Neural cell (in vitro differentiated cells): Measurements from ENCODE around the gene TMEM164. TPM values are rescaled to one million over a fixed set of nuclear protein-coding genes. Genes with fewer than 3 reads are reported as not detected.

Source experiments
- H2AFZ ChIP-seq: fragments of 200-600, 300-800 bp; sonication (generic), shearing (Covaris generic); 2 replicates; pipeline ENCODE4 v1.6.0; 2014; ENCODE audit warnings: low read depth, mild to moderate bottlenecking, antibody characterized with exemption, low read length, moderate library complexity
- H3F3A ChIP-seq: fragments of 200-600 bp; shearing (Covaris generic); 2 replicates; pipeline ENCODE4 v1.6.1; 2016; ENCODE audit warnings: mild to moderate bottlenecking, moderate library complexity, mixed read lengths, antibody characterized with exemption, low read length; ENCODE audit not compliant: insufficient read depth, poor library complexity, severe bottlenecking
- H3K27ac ChIP-seq: fragments of 200-600, 300-800 bp; sonication (generic), shearing (Covaris generic); 2 replicates; pipeline ENCODE4 v1.5.1; 2014; ENCODE audit warnings: mild to moderate bottlenecking, low read length, moderate library complexity
- H3K27me3 ChIP-seq: fragments of 300-800, 200-600 bp; sonication (generic), shearing (Covaris generic); 2 replicates; pipeline ENCODE4 v1.6.0; 2014; ENCODE audit warnings: mild to moderate bottlenecking, low read depth, low read length, moderate library complexity; ENCODE audit not compliant: insufficient read depth
- H3K36me3 ChIP-seq: fragments of 300-800, 200-600 bp; sonication (generic), shearing (Covaris generic); 2 replicates; pipeline ENCODE4 v1.5.1; 2014; ENCODE audit warnings: mild to moderate bottlenecking, antibody characterized with exemption, low read length, moderate library complexity; ENCODE audit not compliant: insufficient read depth
- H3K4me2 ChIP-seq: fragments of 300-800, 200-600 bp; sonication (generic), shearing (Covaris generic); 2 replicates; pipeline ENCODE4 v1.6.0; 2014; ENCODE audit warnings: mild to moderate bottlenecking, low read length
- H3K4me3 ChIP-seq: fragments of 300-800, 200-600 bp; sonication (generic), shearing (Covaris generic); 2 replicates; pipeline ENCODE4 v1.5.1; 2014; ENCODE audit warnings: mild to moderate bottlenecking, low read length, moderate library complexity
- H3K79me2 ChIP-seq: fragments of 200-600 bp; shearing (Covaris generic); replicated peaks from 2 replicates; pipeline ENCODE4 v1.6.0; 2014; ENCODE audit warnings: mild to moderate bottlenecking, low read length, moderate library complexity; ENCODE audit not compliant: insufficient read depth
- H3K9ac ChIP-seq: fragments of 300-800, 200-600 bp; sonication (generic), shearing (Covaris generic); 2 replicates; pipeline ENCODE4 v1.6.1; 2016; ENCODE audit warnings: mild to moderate bottlenecking, low read length, mixed read lengths
- H3K9me2 ChIP-seq: fragments of 200-600 bp; shearing (Covaris generic); 2 replicates; pipeline ENCODE4 v1.6.1; 2016; ENCODE audit warnings: mild to moderate bottlenecking, low read length, mixed read lengths; ENCODE audit not compliant: insufficient read depth
- H3K9me3 ChIP-seq: fragments of 200-600, 300-800 bp; sonication (generic), shearing (Covaris generic); 2 replicates; pipeline ENCODE4 v1.6.1; 2016; ENCODE audit warnings: mild to moderate bottlenecking, mixed run types, low read length, moderate library complexity, mixed read lengths
- H4K20me1 ChIP-seq: fragments of 200-600 bp; shearing (Covaris generic); 2 replicates; pipeline ENCODE4 v1.6.1; 2016; ENCODE audit warnings: mild to moderate bottlenecking, mixed run types; ENCODE audit not compliant: insufficient read depth
- EP300 ChIP-seq: fragments of 450-650 bp; conservative IDR thresholded peaks from 2 replicates; pipeline ENCODE4 v1.6.1; 2014; ENCODE audit warnings: antibody characterized with exemption, mild to moderate bottlenecking, moderate library complexity; ENCODE audit not compliant: poor library complexity, severe bottlenecking
- EZH2 ChIP-seq: fragments of 200-600, 300-800 bp; shearing (Covaris generic), sonication (generic); IDR thresholded peaks from 2 replicates; pipeline ENCODE4 v1.6.1; 2014; ENCODE audit warnings: antibody characterized with exemption, low read length, borderline replicate concordance, mild to moderate bottlenecking; ENCODE audit not compliant: insufficient read depth, poor library complexity, severe bottlenecking
- MXI1 ChIP-seq: fragments of 450-650 bp; conservative IDR thresholded peaks from 2 replicates; pipeline ENCODE4 v1.6.1; 2014; ENCODE audit warnings: antibody characterized with exemption, mild to moderate bottlenecking; ENCODE audit not compliant: poor library complexity, severe bottlenecking
- POLR2AphosphoS5 ChIP-seq: IDR thresholded peaks from 2 replicates; pipeline ENCODE4 v1.6.1; 2012
- RAD21 ChIP-seq: fragments of 450-650 bp; conservative IDR thresholded peaks from 2 replicates; pipeline ENCODE4 v1.6.1; 2014; ENCODE audit warnings: antibody characterized with exemption, mild to moderate bottlenecking, moderate library complexity
- SMC3 ChIP-seq: fragments of 450-650 bp; conservative IDR thresholded peaks from 2 replicates; pipeline ENCODE4 v1.6.1; 2014; ENCODE audit warnings: antibody characterized with exemption, mild to moderate bottlenecking, moderate library complexity; ENCODE audit not compliant: poor library complexity
- TAF1 ChIP-seq: IDR thresholded peaks from 2 replicates; pipeline ENCODE4 v1.6.1; 2012; ENCODE audit warnings: low read depth
- polyA plus RNA-seq: library from polyadenylated mRNA; depleted of rRNA; stranded (reverse); fragments of >200 nt; gene quantifications from 2 replicates; pipeline ENCODE4 v1.2.3, GENCODE V29; 2014
- TF ChIP-seq, protein P1 (sequence below): fragments of 450-650 bp; IDR thresholded peaks from 2 replicates; pipeline ENCODE4 v1.5.1; 2014; ENCODE audit warnings: antibody characterized with exemption, mild to moderate bottlenecking, moderate library complexity; ENCODE audit not compliant: poor library complexity, severe bottlenecking
- TF ChIP-seq, protein P2 (sequence below): IDR thresholded peaks from 2 replicates; pipeline ENCODE4 v1.6.1; 2012; ENCODE audit warnings: borderline replicate concordance

Gene TMEM164
- polyA plus RNA-seq, 1 donor from 2014 or later: 52.8 TPM

DNA sequence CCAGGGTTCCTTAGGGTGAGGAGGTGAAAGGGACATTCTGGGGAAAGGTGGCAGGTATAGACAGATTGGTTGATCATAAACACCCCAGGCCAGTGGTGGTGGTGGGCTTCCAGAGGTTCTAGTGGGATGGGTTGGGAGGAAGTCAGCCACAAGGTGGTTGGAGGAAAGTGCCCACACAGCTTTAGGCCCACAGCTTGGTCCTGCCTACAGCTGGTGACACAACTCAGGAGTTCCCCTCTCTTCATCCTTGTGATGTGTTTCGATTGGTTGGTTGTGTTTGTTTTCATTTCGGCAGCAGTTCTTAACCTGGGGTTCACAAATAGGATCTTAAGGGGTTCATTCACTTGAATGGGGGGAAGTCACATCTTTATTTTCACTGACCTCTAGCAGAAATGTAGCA, 157.0 kb downstream of the TMEM164 start:
- Histone ChIP-seq H3K27me3 (no peaks in the 10 kb centered on the region), H3K4me2 (no peak overlapping the region)

DNA sequence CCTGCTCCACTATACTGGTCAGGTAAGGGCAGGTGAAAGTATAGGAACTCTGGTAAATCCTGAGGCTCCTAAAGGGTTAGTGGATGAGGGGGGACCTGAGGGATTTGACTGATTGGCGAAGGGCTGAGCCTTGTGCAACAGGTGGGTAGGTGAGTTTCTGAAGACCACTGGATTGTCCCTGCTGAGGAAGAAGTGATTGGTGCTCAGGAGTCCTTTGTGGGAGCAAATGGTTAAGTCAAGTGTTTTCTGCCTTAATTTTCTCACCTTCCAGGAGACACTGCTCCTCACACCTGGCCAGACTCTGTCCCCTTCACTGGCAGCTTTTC, 158.4 kb downstream of the TMEM164 start:
- Histone ChIP-seq H3K9ac (no peak overlapping the region), H3K4me2 (no peak overlapping the region)

More for the DNA sequence above, 157.0 kb downstream of the TMEM164 start:
- no peaks in the 10 kb centered on the region for H3K36me3 ChIP-seq
- no peak overlapping the region for H3K4me3 ChIP-seq
- H3K9ac ChIP-seq: no peak overlapping the region
- H3K27ac ChIP-seq: no peak overlapping the region
- no peak for TF ChIP-seq EP300
- TF ChIP-seq, protein P1, sequence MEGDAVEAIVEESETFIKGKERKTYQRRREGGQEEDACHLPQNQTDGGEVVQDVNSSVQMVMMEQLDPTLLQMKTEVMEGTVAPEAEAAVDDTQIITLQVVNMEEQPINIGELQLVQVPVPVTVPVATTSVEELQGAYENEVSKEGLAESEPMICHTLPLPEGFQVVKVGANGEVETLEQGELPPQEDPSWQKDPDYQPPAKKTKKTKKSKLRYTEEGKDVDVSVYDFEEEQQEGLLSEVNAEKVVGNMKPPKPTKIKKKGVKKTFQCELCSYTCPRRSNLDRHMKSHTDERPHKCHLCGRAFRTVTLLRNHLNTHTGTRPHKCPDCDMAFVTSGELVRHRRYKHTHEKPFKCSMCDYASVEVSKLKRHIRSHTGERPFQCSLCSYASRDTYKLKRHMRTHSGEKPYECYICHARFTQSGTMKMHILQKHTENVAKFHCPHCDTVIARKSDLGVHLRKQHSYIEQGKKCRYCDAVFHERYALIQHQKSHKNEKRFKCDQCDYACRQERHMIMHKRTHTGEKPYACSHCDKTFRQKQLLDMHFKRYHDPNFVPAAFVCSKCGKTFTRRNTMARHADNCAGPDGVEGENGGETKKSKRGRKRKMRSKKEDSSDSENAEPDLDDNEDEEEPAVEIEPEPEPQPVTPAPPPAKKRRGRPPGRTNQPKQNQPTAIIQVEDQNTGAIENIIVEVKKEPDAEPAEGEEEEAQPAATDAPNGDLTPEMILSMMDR: no peak
- no peak for TF ChIP-seq MXI1
- TF ChIP-seq, protein P2, sequence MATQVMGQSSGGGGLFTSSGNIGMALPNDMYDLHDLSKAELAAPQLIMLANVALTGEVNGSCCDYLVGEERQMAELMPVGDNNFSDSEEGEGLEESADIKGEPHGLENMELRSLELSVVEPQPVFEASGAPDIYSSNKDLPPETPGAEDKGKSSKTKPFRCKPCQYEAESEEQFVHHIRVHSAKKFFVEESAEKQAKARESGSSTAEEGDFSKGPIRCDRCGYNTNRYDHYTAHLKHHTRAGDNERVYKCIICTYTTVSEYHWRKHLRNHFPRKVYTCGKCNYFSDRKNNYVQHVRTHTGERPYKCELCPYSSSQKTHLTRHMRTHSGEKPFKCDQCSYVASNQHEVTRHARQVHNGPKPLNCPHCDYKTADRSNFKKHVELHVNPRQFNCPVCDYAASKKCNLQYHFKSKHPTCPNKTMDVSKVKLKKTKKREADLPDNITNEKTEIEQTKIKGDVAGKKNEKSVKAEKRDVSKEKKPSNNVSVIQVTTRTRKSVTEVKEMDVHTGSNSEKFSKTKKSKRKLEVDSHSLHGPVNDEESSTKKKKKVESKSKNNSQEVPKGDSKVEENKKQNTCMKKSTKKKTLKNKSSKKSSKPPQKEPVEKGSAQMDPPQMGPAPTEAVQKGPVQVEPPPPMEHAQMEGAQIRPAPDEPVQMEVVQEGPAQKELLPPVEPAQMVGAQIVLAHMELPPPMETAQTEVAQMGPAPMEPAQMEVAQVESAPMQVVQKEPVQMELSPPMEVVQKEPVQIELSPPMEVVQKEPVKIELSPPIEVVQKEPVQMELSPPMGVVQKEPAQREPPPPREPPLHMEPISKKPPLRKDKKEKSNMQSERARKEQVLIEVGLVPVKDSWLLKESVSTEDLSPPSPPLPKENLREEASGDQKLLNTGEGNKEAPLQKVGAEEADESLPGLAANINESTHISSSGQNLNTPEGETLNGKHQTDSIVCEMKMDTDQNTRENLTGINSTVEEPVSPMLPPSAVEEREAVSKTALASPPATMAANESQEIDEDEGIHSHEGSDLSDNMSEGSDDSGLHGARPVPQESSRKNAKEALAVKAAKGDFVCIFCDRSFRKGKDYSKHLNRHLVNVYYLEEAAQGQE: no peak
- TF ChIP-seq SMC3: no peak
- TF ChIP-seq RAD21: no peak
- TF ChIP-seq EZH2: no peak
- TF ChIP-seq POLR2AphosphoS5: no peak
- TF ChIP-seq TAF1: no peak
- no peaks in the 10 kb centered on the region for H3F3A ChIP-seq
- no peaks in the 10 kb centered on the region for H4K20me1 ChIP-seq
- no peaks in the 10 kb centered on the region for H3K9me3 ChIP-seq
- H3K79me2 ChIP-seq: no peaks in the 10 kb centered on the region
- no peaks in the 10 kb centered on the region for H3K9me2 ChIP-seq
- H2AFZ ChIP-seq: no peak overlapping the region

DNA sequence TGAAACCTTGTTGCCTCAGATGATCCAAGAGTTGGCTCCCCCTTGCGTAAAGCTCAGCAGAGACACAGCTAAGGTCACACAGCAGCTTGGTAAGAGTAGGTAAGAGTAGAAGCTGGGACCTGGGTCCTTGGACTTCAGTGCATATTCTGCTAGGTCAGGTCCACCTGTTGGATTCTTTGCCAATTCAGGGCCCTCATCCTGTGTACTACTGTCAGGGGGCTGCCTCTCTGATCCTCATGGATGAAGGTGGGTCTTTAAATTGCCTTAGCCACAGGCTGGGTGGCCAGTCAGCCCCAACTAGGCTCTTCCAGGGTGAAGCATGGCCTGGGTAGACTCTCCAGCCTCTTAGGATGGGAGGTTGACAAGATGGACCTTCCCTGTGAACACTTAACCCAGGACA, 159.2 kb downstream of the TMEM164 start:
- H3K9ac ChIP-seq: no peak overlapping the region
- H3K9me3 ChIP-seq: no peaks in the 10 kb centered on the region
- no peak for TF ChIP-seq POLR2AphosphoS5
- TF ChIP-seq EZH2: no peak
- no peak for TF ChIP-seq RAD21
- TF ChIP-seq, protein P2: no peak
- TF ChIP-seq SMC3: no peak
- no peak for TF ChIP-seq TAF1
- no peak for TF ChIP-seq MXI1
- TF ChIP-seq EP300: no peak
- TF ChIP-seq, protein P1: no peak
- H2AFZ ChIP-seq: no peak overlapping the region
- no peaks in the 10 kb centered on the region for H3F3A ChIP-seq
- no peaks in the 10 kb centered on the region for H4K20me1 ChIP-seq
- no peaks in the 10 kb centered on the region for H3K27me3 ChIP-seq
- no peak overlapping the region for H3K27ac ChIP-seq
- H3K4me3 ChIP-seq: no peak overlapping the region
- no peaks in the 10 kb centered on the region for H3K9me2 ChIP-seq
- H3K4me2 ChIP-seq: no peak overlapping the region
- no peaks in the 10 kb centered on the region for H3K36me3 ChIP-seq
- H3K79me2 ChIP-seq: no peaks in the 10 kb centered on the region

More for the DNA sequence above, 158.4 kb downstream of the TMEM164 start:
- no peak overlapping the region for H3K4me3 ChIP-seq
- no peaks in the 10 kb centered on the region for H3K79me2 ChIP-seq
- no peaks in the 10 kb centered on the region for H3K36me3 ChIP-seq
- H4K20me1 ChIP-seq: no peaks in the 10 kb centered on the region
- H3F3A ChIP-seq: no peaks in the 10 kb centered on the region
- no peaks in the 10 kb centered on the region for H3K9me3 ChIP-seq
- H3K27me3 ChIP-seq: no peaks in the 10 kb centered on the region
- no peaks in the 10 kb centered on the region for H3K9me2 ChIP-seq
- no peak overlapping the region for H2AFZ ChIP-seq
- no peak for TF ChIP-seq MXI1
- no peak overlapping the region for H3K27ac ChIP-seq
